ENCODE results near the gene PTPRM. TPM values are rescaled to one million over a fixed set of nuclear protein-coding genes. Genes with fewer than 3 reads are reported as not detected.

Gene PTPRM
- total RNA-seq, 1 experiment from 2014 or later, result 6.2 TPM

DNA sequence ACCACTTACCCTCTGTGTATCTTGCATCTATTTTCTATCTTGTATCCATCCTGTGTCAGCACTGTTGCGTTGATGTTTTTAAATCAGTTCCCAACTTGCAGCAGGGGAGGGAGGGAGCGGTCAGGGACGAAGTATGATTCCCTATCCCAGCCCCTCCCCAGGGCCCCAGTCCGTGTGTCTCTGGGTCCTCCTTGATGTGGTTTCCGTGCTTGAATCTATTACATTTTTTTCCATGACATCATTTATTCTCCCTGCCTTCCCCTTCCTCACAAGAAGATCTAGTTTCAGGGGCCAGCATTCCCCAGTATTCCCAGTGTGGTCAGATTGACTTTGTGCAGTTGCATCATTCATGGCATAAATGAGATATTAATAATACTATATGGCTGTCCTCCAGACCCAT is 479.3 kb downstream of the PTPRM start:
- no peak overlapping the region for H3K4me2 ChIP-seq (ENCODE audit: insufficient read depth, insufficient read length, low read length)
- no CpG with 5 or more reads among the region's 5 CpGs for WGBS (ENCODE audit: extremely low coverage, insufficient read length, low lambda C conversion rate)

More for the DNA sequence above, 479.3 kb downstream of the PTPRM start:
- Mint-ChIP-seq H3K4me1 (peaks cover 20 to 23% of the 10 kb centered on the region in 2 experiments), H3K36me3 (ENCODE audit: insufficient read depth in 1 of 3, low read depth in 3 of 3) (no peaks in the 10 kb centered on the region), H3K27ac (no peak overlapping the region), H3K9me3 (no peaks in the 10 kb centered on the region), H3K4me3 (no peak overlapping the region), H3K27me3 (ENCODE audit: low read depth) (no peaks in the 10 kb centered on the region)
- Histone ChIP-seq H4K5ac (ENCODE audit: insufficient read length, low read depth, low read length) (no peak overlapping the region), H2AK5ac (ENCODE audit: insufficient read length, low read length) (no peak overlapping the region), H3K27me3 (ENCODE audit: insufficient read depth, low read length) (no peaks in the 10 kb centered on the region), H3K23me2 (ENCODE audit: insufficient read length, low read depth, low read length, poor library complexity, severe bottlenecking) (no peaks in the 10 kb centered on the region), H4K20me1 (ENCODE audit: control insufficient read depth, insufficient read depth, insufficient read length) (no peaks in the 10 kb centered on the region), H2BK20ac (ENCODE audit: low read depth, low read length, poor library complexity, severe bottlenecking) (no peak overlapping the region), H3K14ac (ENCODE audit: insufficient read depth, low read length) (no peak overlapping the region), H2BK5ac (ENCODE audit: insufficient read length, low read length) (no peak overlapping the region), H2BK15ac (ENCODE audit: low read depth, low read length) (no peak overlapping the region), H2BK12ac (ENCODE audit: insufficient read length, low read depth, low read length) (no peak overlapping the region), H3K79me1 (ENCODE audit: insufficient read depth, low read depth, low read length, poor library complexity, severe bottlenecking) (no peaks in the 10 kb centered on the region), H4K91ac (ENCODE audit: insufficient read length, low read depth, low read length) (no peak overlapping the region), H2AFZ (ENCODE audit: low read length) (no peak overlapping the region), H3K18ac (ENCODE audit: insufficient read length, low read depth, low read length) (no peak overlapping the region), H3T11ph (ENCODE audit: low read length) (no peak overlapping the region), H3K4me1 (ENCODE audit: insufficient read depth, low read length) (peaks cover 5% of the 10 kb centered on the region; the same call in 1 of the 2 replicates), H3K4ac (ENCODE audit: low read depth, low read length) (no peak overlapping the region), H4K8ac (replicated peaks; ENCODE audit: insufficient read length, low read depth, low read length) (no peak overlapping the region), H3K23ac (ENCODE audit: insufficient read length, low read depth, low read length) (no peak overlapping the region), H3K27ac (ENCODE audit: insufficient read length, low read depth, low read length) (no peak overlapping the region), H3K56ac (ENCODE audit: insufficient read length, low read depth, low read length) (no peak overlapping the region), H2BK120ac (ENCODE audit: low read depth, low read length, poor library complexity, severe bottlenecking) (no peak overlapping the region), H3K79me2 (ENCODE audit: insufficient read depth, low read length) (no peaks in the 10 kb centered on the region; the same call in 1 of the 2 replicates), H3K9ac (ENCODE audit: extremely low read depth, insufficient read length, low read length) (no peak overlapping the region), H3K9me3 (ENCODE audit: control insufficient read depth, low read depth, low read length) (no peaks in the 10 kb centered on the region)
- TF ChIP-seq, protein P1, sequence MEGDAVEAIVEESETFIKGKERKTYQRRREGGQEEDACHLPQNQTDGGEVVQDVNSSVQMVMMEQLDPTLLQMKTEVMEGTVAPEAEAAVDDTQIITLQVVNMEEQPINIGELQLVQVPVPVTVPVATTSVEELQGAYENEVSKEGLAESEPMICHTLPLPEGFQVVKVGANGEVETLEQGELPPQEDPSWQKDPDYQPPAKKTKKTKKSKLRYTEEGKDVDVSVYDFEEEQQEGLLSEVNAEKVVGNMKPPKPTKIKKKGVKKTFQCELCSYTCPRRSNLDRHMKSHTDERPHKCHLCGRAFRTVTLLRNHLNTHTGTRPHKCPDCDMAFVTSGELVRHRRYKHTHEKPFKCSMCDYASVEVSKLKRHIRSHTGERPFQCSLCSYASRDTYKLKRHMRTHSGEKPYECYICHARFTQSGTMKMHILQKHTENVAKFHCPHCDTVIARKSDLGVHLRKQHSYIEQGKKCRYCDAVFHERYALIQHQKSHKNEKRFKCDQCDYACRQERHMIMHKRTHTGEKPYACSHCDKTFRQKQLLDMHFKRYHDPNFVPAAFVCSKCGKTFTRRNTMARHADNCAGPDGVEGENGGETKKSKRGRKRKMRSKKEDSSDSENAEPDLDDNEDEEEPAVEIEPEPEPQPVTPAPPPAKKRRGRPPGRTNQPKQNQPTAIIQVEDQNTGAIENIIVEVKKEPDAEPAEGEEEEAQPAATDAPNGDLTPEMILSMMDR (conservative IDR thresholded peaks at IDR 0.05), result no peak
- DNase-seq, result no peak
